ENCODE measurements around the gene PRSS1. TPM values are rescaled to one million over a fixed set of nuclear protein-coding genes. Genes with fewer than 3 reads are reported as not detected.
"Not testable (repeated sequence)": the region's sequence is repeated elsewhere in the genome, so short reads cannot be mapped to it uniquely, and the experiment has no call there.

The PRSS1 gene
- total RNA-seq, 1 experiment from 2014 or later = not detected

DNA sequence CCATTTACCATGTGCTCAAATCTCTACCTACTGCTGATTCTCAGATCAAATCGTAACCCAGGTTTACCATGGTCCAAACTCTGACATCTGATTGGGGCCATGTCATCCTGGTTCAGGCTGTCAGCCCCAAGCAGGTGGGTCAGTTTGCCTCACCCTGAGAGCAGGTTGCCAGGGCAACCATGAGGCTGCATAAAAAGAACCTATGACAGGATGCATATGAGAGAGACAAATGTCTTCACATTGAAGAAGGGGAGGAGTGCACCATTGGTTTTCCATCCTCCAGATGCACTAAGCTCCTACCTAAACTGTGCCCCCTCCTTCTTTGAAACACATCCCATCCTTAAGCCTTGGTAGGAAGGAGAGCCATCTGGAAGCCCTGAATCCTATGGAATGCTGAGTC, 10.2 kb downstream of the PRSS1 start:
- POLR2A ChIA-PET = no interaction called here
- CTCF ChIA-PET = interaction anchor here (0.7 to 0.8 kb wide), 2 partner anchors 107 to 235 kb away, joined by 3 read pairs; no protein-coding TSS in a partner anchor
- no TSS peak for BruUV-seq (replicated peaks)

DNA sequence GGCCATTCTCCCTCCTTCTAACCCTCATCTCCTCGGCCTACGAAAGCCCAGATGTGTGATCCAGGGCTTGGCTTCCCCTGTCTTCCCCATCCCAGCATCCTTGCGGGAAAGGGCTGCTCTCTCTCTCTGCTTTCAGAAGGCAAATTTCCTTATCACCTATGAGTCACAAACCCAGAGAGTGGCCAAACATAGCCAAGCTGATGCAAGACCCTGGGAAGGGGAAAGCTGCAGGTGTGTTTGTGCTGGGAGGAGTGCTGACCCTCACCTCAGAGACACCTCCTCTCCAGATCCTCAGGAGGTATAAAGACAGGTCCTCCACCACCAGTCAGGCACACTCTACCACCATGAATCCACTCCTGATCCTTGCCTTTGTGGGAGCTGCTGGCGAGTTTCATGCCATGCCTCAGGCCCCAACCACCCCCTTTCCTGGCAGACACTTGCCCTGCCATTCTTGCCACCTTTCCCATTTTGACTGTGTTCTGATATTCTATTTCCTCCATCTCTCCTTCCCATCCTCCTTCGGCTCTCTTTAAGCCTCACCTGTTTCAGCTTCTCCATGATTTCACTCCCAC, 10.9 kb downstream of the PRSS1 start:
- Mint-ChIP-seq H3K4me3 (ENCODE audit: unreplicated experiment) (no peak overlapping the region), H3K4me1 (ENCODE audit: insufficient read depth, unreplicated experiment) (peaks cover 20% of the 10 kb centered on the region), H3K27ac (ENCODE audit: low read depth, unreplicated experiment) (no peak overlapping the region), H3K27me3 (ENCODE audit: insufficient read depth, unreplicated experiment) (peaks cover 87% of the 10 kb centered on the region), H3K36me3 (ENCODE audit: insufficient read depth, unreplicated experiment) (no peaks in the 10 kb centered on the region), H3K9me3 (ENCODE audit: unreplicated experiment) (no peaks in the 10 kb centered on the region)
- no peak for DNase-seq (ENCODE audit: unreplicated experiment)
- CTCF ChIA-PET = interaction anchor here (0.7 to 1.0 kb wide), 3 partner anchors 24 to 236 kb away, joined by 3 to 4 read pairs (median 3); no protein-coding TSS in a partner anchor
- no TSS peak for BruUV-seq (replicated peaks)
- TF ChIP-seq, protein P1, sequence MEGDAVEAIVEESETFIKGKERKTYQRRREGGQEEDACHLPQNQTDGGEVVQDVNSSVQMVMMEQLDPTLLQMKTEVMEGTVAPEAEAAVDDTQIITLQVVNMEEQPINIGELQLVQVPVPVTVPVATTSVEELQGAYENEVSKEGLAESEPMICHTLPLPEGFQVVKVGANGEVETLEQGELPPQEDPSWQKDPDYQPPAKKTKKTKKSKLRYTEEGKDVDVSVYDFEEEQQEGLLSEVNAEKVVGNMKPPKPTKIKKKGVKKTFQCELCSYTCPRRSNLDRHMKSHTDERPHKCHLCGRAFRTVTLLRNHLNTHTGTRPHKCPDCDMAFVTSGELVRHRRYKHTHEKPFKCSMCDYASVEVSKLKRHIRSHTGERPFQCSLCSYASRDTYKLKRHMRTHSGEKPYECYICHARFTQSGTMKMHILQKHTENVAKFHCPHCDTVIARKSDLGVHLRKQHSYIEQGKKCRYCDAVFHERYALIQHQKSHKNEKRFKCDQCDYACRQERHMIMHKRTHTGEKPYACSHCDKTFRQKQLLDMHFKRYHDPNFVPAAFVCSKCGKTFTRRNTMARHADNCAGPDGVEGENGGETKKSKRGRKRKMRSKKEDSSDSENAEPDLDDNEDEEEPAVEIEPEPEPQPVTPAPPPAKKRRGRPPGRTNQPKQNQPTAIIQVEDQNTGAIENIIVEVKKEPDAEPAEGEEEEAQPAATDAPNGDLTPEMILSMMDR (IDR thresholded peaks at IDR 0.05; ENCODE audit: unreplicated experiment) = no peak
- intact Hi-C loops (cut with micrococcal nuclease) = no loop called here
- POLR2A ChIA-PET = no interaction called here

More for the DNA sequence above, 10.2 kb downstream of the PRSS1 start:
- Mint-ChIP-seq H3K4me3 (ENCODE audit: unreplicated experiment) (no peak overlapping the region), H3K4me1 (ENCODE audit: insufficient read depth, unreplicated experiment) (peaks cover 20% of the 10 kb centered on the region), H3K36me3 (ENCODE audit: insufficient read depth, unreplicated experiment) (no peaks in the 10 kb centered on the region), H3K27ac (ENCODE audit: low read depth, unreplicated experiment) (no peak overlapping the region), H3K9me3 (ENCODE audit: unreplicated experiment) (no peaks in the 10 kb centered on the region), H3K27me3 (ENCODE audit: insufficient read depth, unreplicated experiment) (peaks cover 80% of the 10 kb centered on the region)
- no peak for DNase-seq (ENCODE audit: unreplicated experiment)
- intact Hi-C loops (cut with micrococcal nuclease) = no loop called here
- TF ChIP-seq, protein P1 (IDR thresholded peaks at IDR 0.05; ENCODE audit: unreplicated experiment) = no peak

DNA sequence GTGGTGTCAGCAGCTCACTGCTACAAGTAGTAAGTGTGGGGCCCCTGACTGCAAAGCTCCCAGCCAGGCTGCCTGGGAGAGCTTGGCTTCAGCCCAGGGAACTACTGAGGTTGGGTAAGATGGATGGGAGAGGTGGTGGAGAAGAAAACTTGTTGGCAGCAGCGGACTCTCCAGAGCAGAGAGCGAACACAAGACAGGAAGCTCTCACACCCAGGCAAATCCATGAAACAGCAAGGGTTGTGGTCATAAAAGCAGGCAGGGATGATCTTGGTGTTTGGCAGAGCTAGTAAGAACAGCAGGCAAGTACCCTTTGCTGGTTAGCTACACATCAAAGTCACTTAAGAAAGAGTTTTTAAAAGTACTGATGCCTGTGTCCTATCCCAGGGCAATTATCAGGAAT, 12.3 kb downstream of the PRSS1 start:
- POLR2A ChIA-PET; H3K4me3 Mint-ChIP-seq (ENCODE audit: unreplicated experiment); H3K27ac Mint-ChIP-seq (ENCODE audit: low read depth, unreplicated experiment); BruUV-seq (replicated peaks); intact Hi-C loops (cut with micrococcal nuclease); H3K36me3 Mint-ChIP-seq (ENCODE audit: insufficient read depth, unreplicated experiment); H3K9me3 Mint-ChIP-seq (ENCODE audit: unreplicated experiment); DNase-seq (ENCODE audit: unreplicated experiment): not testable (repeated sequence)
- H3K27me3 Mint-ChIP-seq (ENCODE audit: insufficient read depth, unreplicated experiment) = peaks cover 98% of the 10 kb centered on the region
- CTCF ChIA-PET = interaction anchor here (0.6 to 1.4 kb wide), 3 partner anchors 22 to 265 kb away, joined by 3 to 4 read pairs (median 3); no protein-coding TSS in a partner anchor
- H3K4me1 Mint-ChIP-seq (ENCODE audit: insufficient read depth, unreplicated experiment) = peaks cover 20% of the 10 kb centered on the region

DNA sequence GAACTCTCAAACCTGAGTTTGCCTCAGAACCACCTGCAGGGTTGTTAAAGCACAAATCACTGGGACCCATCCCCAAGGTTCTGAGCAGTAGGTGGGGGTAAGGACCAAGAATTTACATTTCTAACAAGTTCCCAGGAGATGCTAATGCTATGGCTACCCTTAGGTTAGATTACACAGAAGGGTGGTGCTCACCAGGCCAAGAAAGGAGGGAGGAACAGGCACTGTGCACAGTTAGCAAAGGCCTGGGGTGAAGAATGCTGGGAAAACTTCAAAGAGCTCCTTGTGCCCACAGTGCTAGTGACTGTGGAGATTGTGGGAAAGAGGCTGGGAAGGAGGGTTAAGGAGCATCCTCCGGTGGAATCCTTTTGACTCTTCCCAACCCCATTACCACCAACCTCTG, 12.8 kb downstream of the PRSS1 start:
- intact Hi-C loops (cut with micrococcal nuclease) = no loop called here
- no peaks in the 10 kb centered on the region for H3K9me3 Mint-ChIP-seq (ENCODE audit: unreplicated experiment)
- H3K36me3 Mint-ChIP-seq (ENCODE audit: insufficient read depth, unreplicated experiment) = no peaks in the 10 kb centered on the region
- ChIA-PET CTCF (interaction anchor here (0.6 to 1.5 kb wide), 5 partner anchors 21 to 266 kb away, joined by 3 to 4 read pairs (median 3); no protein-coding TSS in a partner anchor), POLR2A (no interaction called here)
- no peak overlapping the region for H3K27ac Mint-ChIP-seq (ENCODE audit: low read depth, unreplicated experiment)
- H3K27me3 Mint-ChIP-seq (ENCODE audit: insufficient read depth, unreplicated experiment) = peaks cover 98% of the 10 kb centered on the region
- no TSS peak for BruUV-seq (replicated peaks)
- no peak for DNase-seq (ENCODE audit: unreplicated experiment)
- H3K4me3 Mint-ChIP-seq (ENCODE audit: unreplicated experiment) = no peak overlapping the region
- TF ChIP-seq, protein P1 (IDR thresholded peaks at IDR 0.05; ENCODE audit: unreplicated experiment) = no peak
- peaks cover 20% of the 10 kb centered on the region for H3K4me1 Mint-ChIP-seq (ENCODE audit: insufficient read depth, unreplicated experiment)
